Loucy (cell line): ENCODE data around the gene CORO2A.

ENCODE experiments used
- H2AFZ ChIP-seq: fragments of 200-600 bp; sonication (generic); 2 replicates; pipeline ENCODE4 v1.6.0; 2016; ENCODE audit warnings: antibody characterized with exemption, mild to moderate bottlenecking, low read length, moderate library complexity
- H3F3A ChIP-seq: fragments of 200-600 bp; 2 replicates; pipeline ENCODE4 v1.6.0; 2016; ENCODE audit warnings: antibody characterized with exemption, low read depth, mild to moderate bottlenecking
- H3K27me3 ChIP-seq: fragments of 200-600 bp; sonication (generic); 2 replicates; pipeline ENCODE4 v1.6.1; 2014; ENCODE audit warnings: low read length, mild to moderate bottlenecking; ENCODE audit not compliant: insufficient read depth, poor library complexity, severe bottlenecking
- H3K36me3 ChIP-seq: fragments of 200-600 bp; sonication (generic); 2 replicates; pipeline ENCODE4 v1.6.1; 2016; ENCODE audit warnings: low read length; ENCODE audit not compliant: insufficient read depth
- H3K4me1 ChIP-seq: fragments of 200-600 bp; sonication (generic); 2 replicates; pipeline ENCODE4 v1.5.1; 2014; ENCODE audit warnings: low read length, mild to moderate bottlenecking; ENCODE audit not compliant: insufficient read depth, poor library complexity, severe bottlenecking
- H3K4me2 ChIP-seq: fragments of 200-600 bp; sonication (generic); 2 replicates; pipeline ENCODE4 v1.6.0; 2014; ENCODE audit warnings: antibody characterized with exemption, low read length, low read depth, mild to moderate bottlenecking; ENCODE audit not compliant: poor library complexity, severe bottlenecking
- H3K4me3 ChIP-seq: fragments of 200-600 bp; sonication (generic); 2 replicates; pipeline ENCODE4 v1.5.1; 2014; ENCODE audit warnings: low read length, mild to moderate bottlenecking, mixed read lengths; ENCODE audit not compliant: poor library complexity, severe bottlenecking
- H3K79me2 ChIP-seq: fragments of 200-600 bp; sonication (generic); 2 replicates; pipeline ENCODE4 v1.6.1; 2014; ENCODE audit warnings: low read length; ENCODE audit not compliant: insufficient read depth
- H3K9ac ChIP-seq: fragments of 200-600 bp; sonication (generic); 2 replicates; pipeline ENCODE4 v1.6.0; 2014; ENCODE audit warnings: mild to moderate bottlenecking, low read depth, low read length, moderate library complexity; ENCODE audit not compliant: poor library complexity, severe bottlenecking
- H3K9me2 ChIP-seq: fragments of 200-600 bp; sonication (generic); replicated peaks from 2 replicates; pipeline ENCODE4 v1.6.1; 2016; ENCODE audit warnings: low read depth, low read length, mixed read lengths
- H3K9me3 ChIP-seq: fragments of 200-600 bp; sonication (generic); 2 replicates; pipeline ENCODE4 v1.6.1; 2014; ENCODE audit warnings: mild to moderate bottlenecking, antibody characterized with exemption, low read length, low read depth; ENCODE audit not compliant: insufficient read depth
- H4K20me1 ChIP-seq: fragments of 200-600 bp; sonication (generic); 2 replicates; pipeline ENCODE4 v1.6.0; 2014; ENCODE audit warnings: antibody characterized with exemption, low read length, mild to moderate bottlenecking; ENCODE audit not compliant: insufficient read depth, poor library complexity, severe bottlenecking
- CTCF ChIP-seq: fragments of 200-600 bp; sonication (generic); conservative IDR thresholded peaks from 2 replicates; pipeline ENCODE4 v1.5.1; 2014; ENCODE audit warnings: mild to moderate bottlenecking, antibody characterized with exemption, low read length
- EZH2phosphoT487 ChIP-seq: fragments of 200-600 bp; IDR thresholded peaks from 2 replicates; pipeline ENCODE4 v1.6.1; 2018; ENCODE audit warnings: antibody characterized with exemption, mild to moderate bottlenecking, moderate library complexity, borderline replicate concordance

Gene CORO2A

GRCh38 chr9:98171176-98171925 lies 21.1 kb downstream of the CORO2A start:
- no peak for TF ChIP-seq CTCF
- TF ChIP-seq EZH2phosphoT487 = no peak
- H3K4me1 ChIP-seq = peaks cover 6% of the 10 kb centered on the region
- no peaks in the 10 kb centered on the region for H3K9me2 ChIP-seq
- H4K20me1 ChIP-seq = no peaks in the 10 kb centered on the region
- H3K9ac ChIP-seq = no peak overlapping the region
- H3K27me3 ChIP-seq = no peaks in the 10 kb centered on the region
- no peaks in the 10 kb centered on the region for H3K79me2 ChIP-seq
- H3F3A ChIP-seq = no peaks in the 10 kb centered on the region
- H2AFZ ChIP-seq = no peak overlapping the region
- no peak overlapping the region for H3K4me3 ChIP-seq
- no peaks in the 10 kb centered on the region for H3K9me3 ChIP-seq
- no peak overlapping the region for H3K4me2 ChIP-seq
- no peaks in the 10 kb centered on the region for H3K36me3 ChIP-seq

- Histone ChIP-seq H4K20me1 (no peaks in the 10 kb centered on the region), H2AFZ (no peak overlapping the region), H3K9me3 (no peaks in the 10 kb centered on the region), H3K4me3 (no peak overlapping the region), H3K27me3 (no peaks in the 10 kb centered on the region), H3K4me2 (no peak overlapping the region), H3K9me2 (no peaks in the 10 kb centered on the region), H3K4me1 (peaks cover 6% of the 10 kb centered on the region), H3F3A (no peaks in the 10 kb centered on the region), H3K79me2 (no peaks in the 10 kb centered on the region), H3K36me3 (no peaks in the 10 kb centered on the region), H3K9ac (no peak overlapping the region)
- TF ChIP-seq EZH2phosphoT487 = no peak
- no peak for TF ChIP-seq CTCF
Measured at GRCh38 chr9:98168941-98169488, 23.4 kb downstream of the CORO2A start.

GRCh38 chr9:98168153-98168780 lies 24.2 kb downstream of the CORO2A start:
- Histone ChIP-seq H3K9ac (no peak overlapping the region), H3K36me3 (no peaks in the 10 kb centered on the region), H4K20me1 (no peaks in the 10 kb centered on the region), H2AFZ (no peak overlapping the region), H3K4me2 (no peak overlapping the region), H3F3A (no peaks in the 10 kb centered on the region), H3K27me3 (no peaks in the 10 kb centered on the region), H3K4me1 (peaks cover 6% of the 10 kb centered on the region), H3K4me3 (no peak overlapping the region), H3K9me2 (no peaks in the 10 kb centered on the region), H3K9me3 (no peaks in the 10 kb centered on the region), H3K79me2 (no peaks in the 10 kb centered on the region)
- TF ChIP-seq EZH2phosphoT487 (no peak), CTCF (no peak)
